Mesenchymal stem cell (in vitro differentiated cells and primary cell): Measurements from ENCODE around the gene LRRC19.

Experiments
- DNase-seq: peaks from one replicate; pipeline ENCODE4 v3.0.0-alpha.2; 2013
- H2AFZ ChIP-seq: one replicate; pipeline ENCODE4 v1.6.1; 2013; ENCODE audit warnings: low read depth, mild to moderate bottlenecking, control low read depth, inconsistent platforms, low read length, moderate library complexity
- H2AK5ac ChIP-seq: 2 replicates; pipeline ENCODE4 v1.6.1; 2013; ENCODE audit warnings: low read length, moderate library complexity, mild to moderate bottlenecking, inconsistent platforms; ENCODE audit not compliant: severe bottlenecking
- H2BK120ac ChIP-seq: one replicate; pipeline ENCODE4 v1.6.1; 2013; ENCODE audit warnings: low read depth, mild to moderate bottlenecking, inconsistent platforms, low read length, moderate library complexity
- H2BK12ac ChIP-seq, 2 experiments: one replicate each; pipeline ENCODE4 v1.6.1; 2013; ENCODE audit warnings: inconsistent platforms in 2 of 2, low read length in 2 of 2, mild to moderate bottlenecking in 2 of 2, moderate library complexity in 2 of 2, control low read depth in 1 of 2
- H2BK15ac ChIP-seq: one replicate; pipeline ENCODE4 v1.6.1; 2013; ENCODE audit warnings: mild to moderate bottlenecking, low read depth, inconsistent platforms; ENCODE audit not compliant: poor library complexity, severe bottlenecking
- H2BK5ac ChIP-seq: 2 replicates; pipeline ENCODE4 v1.6.1; 2013; ENCODE audit warnings: low read depth, mild to moderate bottlenecking, low read length, control low read depth, inconsistent platforms; ENCODE audit not compliant: poor library complexity, severe bottlenecking
- H3K14ac ChIP-seq, 2 experiments: one replicate each; pipeline ENCODE4 v1.6.1; 2013; ENCODE audit warnings: inconsistent platforms in 2 of 2, low read length in 2 of 2, control low read depth in 1 of 2, mild to moderate bottlenecking in 1 of 2, moderate library complexity in 1 of 2
- H3K18ac ChIP-seq, 2 experiments: one replicate each; pipeline ENCODE4 v1.6.1; 2013; ENCODE audit warnings: inconsistent platforms in 2 of 2, low read length in 2 of 2, control low read depth in 1 of 2, low read depth in 1 of 2, mild to moderate bottlenecking in 1 of 2
- H3K23ac ChIP-seq, 2 experiments: one replicate each; pipeline ENCODE4 v1.6.1; 2013; ENCODE audit warnings: inconsistent platforms in 2 of 2, low read length in 2 of 2, mild to moderate bottlenecking in 2 of 2, moderate library complexity in 2 of 2, control low read depth in 1 of 2
- H3K27ac ChIP-seq: 2 replicates; pipeline ENCODE4 v1.5.1; 2013; ENCODE audit warnings: mild to moderate bottlenecking, moderate library complexity, low read length, control low read depth, inconsistent platforms; ENCODE audit not compliant: poor library complexity, severe bottlenecking
- H3K27me3 ChIP-seq, 2 experiments: 2 replicates each; pipeline versions ENCODE4 v1.6.1 to v1.7.0; 2013; ENCODE audit warnings: low read length in 2 of 2, mild to moderate bottlenecking in 2 of 2, moderate library complexity in 2 of 2, control low read depth in 1 of 2, inconsistent platforms in 1 of 2; ENCODE audit not compliant: control insufficient read depth in 1 of 2, insufficient read depth in 1 of 2
- H3K36me3 ChIP-seq, 2 experiments: 2 replicates each; pipeline versions ENCODE4 v1.6.1 to v1.7.0; 2013; ENCODE audit warnings: low read length in 2 of 2, control low read depth in 1 of 2, inconsistent platforms in 1 of 2, low read depth in 1 of 2, mild to moderate bottlenecking in 1 of 2; ENCODE audit not compliant: insufficient read depth in 2 of 2, control insufficient read depth in 1 of 2
- H3K4ac ChIP-seq, 2 experiments: one replicate each; pipeline ENCODE4 v1.6.1; 2013; ENCODE audit warnings: inconsistent platforms in 2 of 2, low read length in 2 of 2, mild to moderate bottlenecking in 2 of 2, moderate library complexity in 2 of 2, control low read depth in 1 of 2, low read depth in 1 of 2
- H3K4me1 ChIP-seq: 2 replicates; pipeline ENCODE4 v1.6.1; 2013; ENCODE audit warnings: low read depth, low read length, control low read depth; ENCODE audit not compliant: control insufficient read depth, insufficient read depth
- H3K4me2 ChIP-seq: 2 replicates; pipeline ENCODE4 v1.6.1; 2013; ENCODE audit warnings: low read length, mild to moderate bottlenecking, inconsistent platforms; ENCODE audit not compliant: poor library complexity, severe bottlenecking
- H3K4me3 ChIP-seq, 2 experiments: 2 replicates each; pipeline versions ENCODE4 v1.5.1 to v1.7.0; 2013; ENCODE audit warnings: low read length in 2 of 2, mild to moderate bottlenecking in 2 of 2, control low read depth in 1 of 2, low read depth in 1 of 2; ENCODE audit not compliant: insufficient read depth in 1 of 2
- H3K79me1 ChIP-seq: replicated peaks from 2 replicates; pipeline ENCODE4 v1.6.1; 2013; ENCODE audit warnings: mild to moderate bottlenecking, control low read depth, low read length, inconsistent platforms; ENCODE audit not compliant: poor library complexity, severe bottlenecking
- H3K9ac ChIP-seq: 2 replicates; pipeline ENCODE4 v1.7.0; 2013; ENCODE audit warnings: mild to moderate bottlenecking, low read length, moderate library complexity
- H3K9me3 ChIP-seq: 2 replicates; pipeline ENCODE4 v1.7.0; 2013; ENCODE audit warnings: mild to moderate bottlenecking, low read length; ENCODE audit not compliant: control insufficient read depth
- H4K8ac ChIP-seq: one replicate; pipeline ENCODE4 v1.6.1; 2013; ENCODE audit warnings: inconsistent platforms, mild to moderate bottlenecking, low read length, moderate library complexity
- H4K91ac ChIP-seq: one replicate; pipeline ENCODE4 v1.6.1; 2013; ENCODE audit warnings: mild to moderate bottlenecking, low read length, inconsistent platforms
- WGBS: methylation state at CpG from one replicate; pipeline ENCODE4 v1.1.7; 2013; ENCODE audit warnings: mixed read lengths; 5-methylcytosine and 5-hydroxymethylcytosine counted together

Gene LRRC19

GRCh38 chr9:26975728-26976707 lies 29.5 kb downstream of the LRRC19 start:
- Histone ChIP-seq H3K4ac (peak overlapping the region in 1 of 2 experiments; percentile 24), H3K4me1 (peaks cover 2% of the 10 kb centered on the region), H3K79me1 (peaks cover 21% of the 10 kb centered on the region), H2BK5ac (peak overlapping the region; percentile 11), H2BK15ac (no peak overlapping the region), H3K9me3 (no peaks in the 10 kb centered on the region), H4K8ac (peak overlapping the region; percentile 66), H3K9ac (peak overlapping the region; percentile 67), H3K27me3 (no peaks in the 10 kb centered on the region), H2AK5ac (peak overlapping the region; percentile 60), H3K27ac (peak overlapping the region; percentile 70), H3K23ac (no peak overlapping the region), H2BK120ac (peak overlapping the region; percentile 4), H3K4me2 (no peak overlapping the region), H3K18ac (peak overlapping the region in 1 of 2 experiments; percentile 64), H2BK12ac (peak overlapping the region in 1 of 2 experiments; percentile 1), H4K91ac (peak overlapping the region; percentile 66), H2AFZ (no peak overlapping the region), H3K14ac (no peak overlapping the region), H3K4me3 (peak overlapping the region in 1 of 2 experiments; percentile 19), H3K36me3 (peaks cover 0 to 18% of the 10 kb centered on the region in 2 experiments)
- WGBS = 84% methylated on average over 16 of the region's 18 CpGs
- peak; percentile 63 for DNase-seq

GRCh38 chr9:26974927-26975326 lies 30.5 kb downstream of the LRRC19 start:
- Histone ChIP-seq H2AFZ (no peak overlapping the region), H3K4me1 (peaks cover 2% of the 10 kb centered on the region), H3K79me1 (peaks cover 24% of the 10 kb centered on the region), H3K18ac (peak overlapping the region in 1 of 2 experiments; percentile 24), H4K8ac (no peak overlapping the region), H4K91ac (no peak overlapping the region), H2AK5ac (peak overlapping the region; percentile 83), H3K27me3 (no peaks in the 10 kb centered on the region), H3K9ac (peak overlapping the region; percentile 67), H3K4me3 (no peak overlapping the region), H3K14ac (no peak overlapping the region), H3K27ac (peak overlapping the region; percentile 7), H2BK120ac (no peak overlapping the region), H2BK12ac (no peak overlapping the region), H2BK15ac (no peak overlapping the region), H3K9me3 (peaks cover 5% of the 10 kb centered on the region), H3K4me2 (no peak overlapping the region), H3K36me3 (peaks cover 0 to 16% of the 10 kb centered on the region in 2 experiments), H3K4ac (no peak overlapping the region), H3K23ac (no peak overlapping the region), H2BK5ac (no peak overlapping the region)
- no peak for DNase-seq
- 87% methylated on average over 4 of the region's 4 CpGs for WGBS

DNA sequence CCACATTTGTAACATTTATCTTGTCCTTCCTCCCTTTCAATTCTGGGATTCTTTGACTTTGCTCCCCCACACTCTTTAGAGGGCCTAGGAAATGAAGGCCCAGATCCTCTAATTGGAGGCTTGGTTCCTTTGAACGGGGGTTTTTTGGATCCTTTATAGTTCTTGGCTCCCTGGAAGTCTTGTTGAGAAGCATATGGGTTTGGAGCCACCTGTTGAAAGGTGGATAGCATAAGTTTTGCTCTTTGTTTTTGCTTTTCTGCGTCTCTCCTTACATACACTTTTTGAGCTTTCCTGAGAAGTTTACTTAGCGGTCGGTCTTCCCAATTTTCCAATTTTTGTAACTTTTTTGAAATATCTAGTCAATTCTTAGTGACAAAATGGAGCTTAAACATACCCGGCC lies 31.5 kb downstream of the LRRC19 start:
- Histone ChIP-seq H3K9me3 (peaks cover 5% of the 10 kb centered on the region), H3K23ac (no peak overlapping the region), H2BK12ac (no peak overlapping the region), H3K9ac (no peak overlapping the region), H2BK120ac (no peak overlapping the region), H4K8ac (no peak overlapping the region), H2BK15ac (no peak overlapping the region), H2AFZ (no peak overlapping the region), H3K4me3 (no peak overlapping the region), H2AK5ac (no peak overlapping the region), H3K79me1 (peaks cover 24% of the 10 kb centered on the region), H3K36me3 (peaks cover 0 to 16% of the 10 kb centered on the region in 2 experiments), H3K14ac (no peak overlapping the region), H3K4me1 (peaks cover 2% of the 10 kb centered on the region), H4K91ac (no peak overlapping the region), H3K4me2 (no peak overlapping the region), H2BK5ac (no peak overlapping the region), H3K18ac (no peak overlapping the region), H3K27ac (no peak overlapping the region), H3K27me3 (no peaks in the 10 kb centered on the region), H3K4ac (no peak overlapping the region)
- DNase-seq = no peak
- WGBS = 91% methylated on average over 4 of the region's 5 CpGs

GRCh38 chr9:26971721-26972120 lies 33.8 kb downstream of the LRRC19 start:
- H3K14ac ChIP-seq = no peak overlapping the region
- DNase-seq = no peak
- WGBS = 100% methylated on average over 1 of the region's 1 CpG
- no peak overlapping the region for H4K91ac ChIP-seq
- H3K27ac ChIP-seq = no peak overlapping the region
- no peak overlapping the region for H3K4ac ChIP-seq
- H3K23ac ChIP-seq = no peak overlapping the region
- peaks cover 0 to 10% of the 10 kb centered on the region in 2 experiments for H3K36me3 ChIP-seq
- H2BK120ac ChIP-seq = no peak overlapping the region
- no peak overlapping the region for H2BK15ac ChIP-seq
- H4K8ac ChIP-seq = no peak overlapping the region
- no peak overlapping the region for H3K18ac ChIP-seq
- no peaks in the 10 kb centered on the region for H3K27me3 ChIP-seq
- peaks cover 23% of the 10 kb centered on the region for H3K79me1 ChIP-seq
- H2BK5ac ChIP-seq = no peak overlapping the region
- peaks cover 5% of the 10 kb centered on the region for H3K9me3 ChIP-seq
- H2AK5ac ChIP-seq = no peak overlapping the region
- H3K4me1 ChIP-seq = peaks cover 2% of the 10 kb centered on the region
- H2BK12ac ChIP-seq = no peak overlapping the region
- H3K9ac ChIP-seq = no peak overlapping the region
- no peak overlapping the region for H3K4me3 ChIP-seq
- no peak overlapping the region for H3K4me2 ChIP-seq
- H2AFZ ChIP-seq = no peak overlapping the region
